Measurements from ENCODE around the gene NFATC4. TPM values are rescaled to one million over a fixed set of nuclear protein-coding genes. Genes with fewer than 3 reads are reported as not detected.
"Not testable (repeated sequence)": the region's sequence is repeated elsewhere in the genome, so short reads cannot be mapped to it uniquely, and the experiment has no call there.

The NFATC4 gene
- 10 to 100 TPM; 75.1 to 87.2 TPM for total RNA-seq
- long read RNA-seq, donor 1, full-length matches to known transcripts, result 9 of 19 reads
- long read RNA-seq, donor 1, partial matches to known transcripts, result 8 of 19 reads
- long read RNA-seq, donor 1, other reads (novel, unspliced or antisense), result 2 of 19 reads
- long read RNA-seq, donor 2, full-length matches to known transcripts, result 13 of 26 reads
- long read RNA-seq, donor 2, partial matches to known transcripts, result 6 of 26 reads
- long read RNA-seq, donor 2, other reads (novel, unspliced or antisense), result 7 of 26 reads

- intact Hi-C loops (cut with DNase I), result loop anchor here in 1 of 2 donors (5.0 kb wide), 1 partner anchor 70 kb away; no protein-coding TSS in a partner anchor
- peak; percentile 90 for DNase-seq (ENCODE audit: low spot score)
Observed at GRCh38 chr14:24367514-24368211, at the start of gene NFATC4. TSS of gene NFATC4 (plus strand) at chr14:24368184. CDS start at chr14:24368341, 157 bp downstream.

GRCh38 chr14:24321212-24321975 is 46.6 kb upstream of the NFATC4 start:
- DNase-seq (ENCODE audit: low spot score), result no peak
- intact Hi-C loops (cut with DNase I), result no loop called here

GRCh38 chr14:24322672-24323071 is 45.3 kb upstream of the NFATC4 start:
- DNase-seq (ENCODE audit: low spot score), result no peak
- intact Hi-C loops (cut with DNase I), result no loop called here

- intact Hi-C loops (cut with DNase I), result no loop called here
- DNase-seq (ENCODE audit: low spot score), result no peak
Observed at GRCh38 chr14:24323341-24323740, 44.6 kb upstream of the NFATC4 start.

GRCh38 chr14:24324024-24324423 is 44.0 kb upstream of the NFATC4 start:
- intact Hi-C loops (cut with DNase I), result no loop called here
- DNase-seq (ENCODE audit: low spot score), result no peak

GRCh38 chr14:24325041-24325530 is 42.9 kb upstream of the NFATC4 start:
- intact Hi-C loops (cut with DNase I), result no loop called here
- no peak for DNase-seq (ENCODE audit: low spot score)

- intact Hi-C loops (cut with DNase I), result no loop called here
- no peak for DNase-seq (ENCODE audit: low spot score)
Observed at GRCh38 chr14:24325963-24326362, 42.0 kb upstream of the NFATC4 start.

GRCh38 chr14:24327303-24327702 is 40.7 kb upstream of the NFATC4 start:
- intact Hi-C loops (cut with DNase I), result no loop called here
- no peak for DNase-seq (ENCODE audit: low spot score)

GRCh38 chr14:24327914-24328313 is 40.1 kb upstream of the NFATC4 start:
- intact Hi-C loops (cut with DNase I), result not testable (repeated sequence)
- peak; percentile 88 for DNase-seq (ENCODE audit: low spot score)

GRCh38 chr14:24329073-24329663 is 38.8 kb upstream of the NFATC4 start:
- DNase-seq (ENCODE audit: low spot score), result no peak
- intact Hi-C loops (cut with DNase I), result no loop called here

- intact Hi-C loops (cut with DNase I), result loop anchor here (2.0 to 5.0 kb wide), 2 partner anchors 107 to 108 kb away; no protein-coding TSS in a partner anchor
- peak; percentile 88 for DNase-seq (ENCODE audit: low spot score)
Observed at GRCh38 chr14:24329736-24330135, 38.2 kb upstream of the NFATC4 start.

GRCh38 chr14:24330973-24331674 is 36.9 kb upstream of the NFATC4 start:
- intact Hi-C loops (cut with DNase I), result loop anchor here (2.0 to 5.0 kb wide), 2 partner anchors 106 kb away; no protein-coding TSS in a partner anchor
- DNase-seq (ENCODE audit: low spot score), result no peak

- DNase-seq (ENCODE audit: low spot score), result no peak
Observed at GRCh38 chr14:24331731-24332267, 36.2 kb upstream of the NFATC4 start.

GRCh38 chr14:24332268-24332993 is 35.6 kb upstream of the NFATC4 start:
- intact Hi-C loops (cut with DNase I), result loop anchor here in 1 of 2 donors (5.0 kb wide), 1 partner anchor 105 kb away; no protein-coding TSS in a partner anchor

More at GRCh38 chr14:24331731-24332267, 36.2 kb upstream of the NFATC4 start:
- intact Hi-C loops (cut with DNase I), result loop anchor here (2.0 to 5.0 kb wide), 2 partner anchors 105 to 106 kb away; no protein-coding TSS in a partner anchor

GRCh38 chr14:24334431-24335291 is 33.3 kb upstream of the NFATC4 start, which contains the start of gene ADCY4:
TSS of gene ADCY4 (minus strand) at chr14:24335071. CDS start at chr14:24334652, 419 bp downstream.
- peak; percentile 89 for DNase-seq (ENCODE audit: low spot score)
- intact Hi-C loops (cut with DNase I), result loop anchor here (1.0 to 5.0 kb wide), 2 partner anchors 97 to 103 kb away; no protein-coding TSS in a partner anchor

More at GRCh38 chr14:24332268-24332993, 35.6 kb upstream of the NFATC4 start:
- peak; percentile 87 for DNase-seq (ENCODE audit: low spot score)

- intact Hi-C loops (cut with DNase I), result no loop called here
- peak; percentile 69 for DNase-seq (ENCODE audit: low spot score)
Observed at GRCh38 chr14:24335461-24336171, 32.4 kb upstream of the NFATC4 start.
